Endothelial cell of umbilical vein (primary cell): Measurements from ENCODE around the gene SLC2A8.

ENCODE experiments used
- CTCF ChIP-seq, 2 donors: IDR thresholded peaks; 1 replicate in 1 of 2; 2 replicates in 1 of 2; pipeline ENCODE4 v1.5.1; 2011; ENCODE audit warnings: low read length in 2 of 2, mild to moderate bottlenecking in 2 of 2, moderate library complexity in 2 of 2, control low read depth in 1 of 2, inconsistent platforms in 1 of 2, low read depth in 1 of 2; ENCODE audit not compliant: insufficient read depth in 1 of 2; ENCODE audit errors: extremely low read depth in 1 of 2
- EZH2 ChIP-seq: IDR thresholded peaks from 2 replicates; pipeline ENCODE4 v1.6.1; 2012; ENCODE audit warnings: borderline replicate concordance, low read depth, mild to moderate bottlenecking, moderate library complexity, low read length, inconsistent platforms; ENCODE audit not compliant: severe bottlenecking
- FOS ChIP-seq: IDR thresholded peaks from 2 replicates; pipeline ENCODE4 v1.6.1; 2011; ENCODE audit warnings: mild to moderate bottlenecking, low read length, moderate library complexity, borderline replicate concordance; ENCODE audit not compliant: insufficient read depth
- JUN ChIP-seq: IDR thresholded peaks from 2 replicates; pipeline ENCODE4 v1.6.1; 2011; ENCODE audit warnings: borderline replicate concordance, low read depth; ENCODE audit not compliant: insufficient read length, insufficient read depth
- MAX ChIP-seq: IDR thresholded peaks from 2 replicates; pipeline ENCODE4 v1.6.1; 2011; ENCODE audit not compliant: insufficient read depth, insufficient read length
- MYC ChIP-seq: IDR thresholded peaks from one replicate; pipeline ENCODE4 v1.6.1; 2011; ENCODE audit warnings: mild to moderate bottlenecking, low read depth, low read length
- POLR2A ChIP-seq: IDR thresholded peaks from 2 replicates; pipeline ENCODE4 v1.6.1; 2012; ENCODE audit warnings: low read depth, mild to moderate bottlenecking, control low read depth, low read length
- POLR2AphosphoS5 ChIP-seq: IDR thresholded peaks from 2 replicates; pipeline ENCODE4 v1.6.1; 2012; ENCODE audit warnings: low read depth, mild to moderate bottlenecking, control low read depth, low read length, moderate library complexity; ENCODE audit not compliant: insufficient read depth

- TF ChIP-seq EZH2, result no peak
- TF ChIP-seq MAX, result no peak
- no peak for TF ChIP-seq CTCF (IDR thresholded peaks at IDR 0.05; ENCODE audit: extremely low read depth in 1 of 2, insufficient read depth in 1 of 2, low read depth in 1 of 2, low read length in 2 of 2)
- TF ChIP-seq POLR2AphosphoS5, result no peak
- TF ChIP-seq POLR2A, result no peak
- no peak for TF ChIP-seq JUN
- TF ChIP-seq MYC, result no peak
- no peak for TF ChIP-seq FOS
Observed at GRCh38 chr9:127437497-127438264, 40.7 kb downstream of the SLC2A8 start.
